K562 (cell line): ENCODE results near the gene CLCNKA. TPM values are rescaled to one million over a fixed set of nuclear protein-coding genes. Genes with fewer than 3 reads are reported as not detected.

Experiments
- CTCF ChIP-seq, 3 experiments: IDR thresholded peaks in 2 of 3; conservative IDR thresholded peaks in 1 of 3; 2 replicates each; pipeline ENCODE4 v1.5.1; 2011 to 2012; ENCODE audit warnings: low read length in 3 of 3, mild to moderate bottlenecking in 3 of 3, control low read depth in 2 of 3, improper control_type of control experiment in 1 of 3, inconsistent platforms in 1 of 3, low read depth in 1 of 3, mixed read lengths in 1 of 3, moderate library complexity in 1 of 3; ENCODE audit not compliant: insufficient read depth in 2 of 3
- E2F6 ChIP-seq, 2 experiments: IDR thresholded peaks; 2 replicates each; pipeline ENCODE4 v1.6.1; 2011; ENCODE audit warnings: borderline replicate concordance in 1 of 2, control low read depth in 1 of 2, low read depth in 1 of 2, low read length in 1 of 2, mild to moderate bottlenecking in 1 of 2, mixed read lengths in 1 of 2, moderate library complexity in 1 of 2; ENCODE audit not compliant: insufficient read depth in 1 of 2, insufficient read length in 1 of 2, poor library complexity in 1 of 2, severe bottlenecking in 1 of 2; ENCODE audit errors: extremely low read depth in 1 of 2
- HES1 ChIP-seq: fragments of 450-650 bp; IDR thresholded peaks from 2 replicates; pipeline ENCODE4 v1.6.1; 2016; ENCODE audit warnings: low read depth, mild to moderate bottlenecking, moderate library complexity
- MYC ChIP-seq, 2 experiments: fragments of 250-450 bp in 1 of 2; sonication (Bioruptor Pico) in 1 of 2; IDR thresholded peaks; 2 replicates each; pipeline versions ENCODE4 v1.5.1 to v1.6.1; 2012 to 2021; ENCODE audit warnings: low read depth in 2 of 2, borderline replicate concordance in 1 of 2, improper control_type of control experiment in 1 of 2, low read length in 1 of 2, mild to moderate bottlenecking in 1 of 2, moderate library complexity in 1 of 2
- MYNN ChIP-seq, 2 experiments: sonication (generic); formaldehyde crosslinking in 1 of 2; IDR thresholded peaks; 2 replicates each; pipeline versions ENCODE4 v1.5.0 to v1.6.1; 2016 to 2020; ENCODE audit warnings: antibody characterized with exemption in 1 of 2, missing genetic modification reagents in 1 of 2
- PBX2 ChIP-seq, 2 experiments: IDR thresholded peaks in 1 of 2; conservative IDR thresholded peaks in 1 of 2; 2 replicates each; pipeline ENCODE4 v1.6.1; 2016; ENCODE audit warnings: low read depth in 2 of 2, mild to moderate bottlenecking in 1 of 2, missing compliant biosample characterization in 1 of 2, missing genetic modification characterization in 1 of 2, moderate library complexity in 1 of 2
- PCBP2 ChIP-seq: fragments of 200-400 bp; formaldehyde crosslinking; IDR thresholded peaks from 2 replicates; pipeline ENCODE4 v1.6.1; 2018; ENCODE audit warnings: low read length, low read depth, mild to moderate bottlenecking, moderate library complexity; ENCODE audit not compliant: poor library complexity, severe bottlenecking
- PHF21A ChIP-seq: fragments of 450-650 bp; IDR thresholded peaks from 2 replicates; pipeline ENCODE4 v1.6.1; 2017; ENCODE audit warnings: low read depth, borderline replicate concordance
- RBM34 ChIP-seq: fragments of 200-400 bp; formaldehyde crosslinking; IDR thresholded peaks from 2 replicates; pipeline ENCODE4 v1.6.1; 2018; ENCODE audit warnings: low read length, borderline replicate concordance; ENCODE audit not compliant: insufficient read depth
- VEZF1 ChIP-seq: fragments of 200-800 bp; sonication (Bioruptor generic); IDR thresholded peaks from 2 replicates; pipeline ENCODE4 v1.6.1; 2017; ENCODE audit warnings: missing genetic modification characterization, missing compliant biosample characterization
- ZBTB33 ChIP-seq: sonication (generic); formaldehyde crosslinking; IDR thresholded peaks from 2 replicates; pipeline ENCODE4 v1.8.1; 2023; ENCODE audit warnings: mild to moderate bottlenecking, missing genetic modification reagents
- ZFX ChIP-seq: sonication (generic); formaldehyde crosslinking; IDR thresholded peaks from 2 replicates; pipeline ENCODE4 v1.8.0; 2022; ENCODE audit warnings: mild to moderate bottlenecking, missing genetic modification reagents, moderate library complexity
- polyA plus RNA-seq, 8 experiments: library from polyadenylated mRNA; depleted of rRNA in 4 of 8; stranded (reverse) in 5 of 8; unstranded in 3 of 8; fragments of >200 nt; fragmentation: Nextera tagmentation in 2 of 8; fragmentation: Illumina TruSeq in 1 of 8; extraction: Ambion mirVana in 2 of 8; extraction: Trizol in 1 of 8; gene quantifications; 2 replicates each; pipeline versions ENCODE4 v1.2.1 to v1.2.3, GENCODE V29; 2011 to 2014; ENCODE audit warnings: inconsistent platforms in 1 of 8, missing spikeins in 1 of 8
- total RNA-seq, 7 experiments: library from RNA; depleted of rRNA in 6 of 7; stranded (reverse); fragments of >200 nt in 6 of 7; fragmentation: Illumina TruSeq in 2 of 7; extraction: Trizol in 2 of 7; gene quantifications; 2 replicates each; pipeline versions ENCODE4 v1.2.1 to v1.2.3, GENCODE V29; 2011 to 2021; ENCODE audit warnings: low replicate concordance in 1 of 7

The CLCNKA gene
- total and polyA plus RNA-seq, 9 of the 15 experiments (the other 6 are each of a cell fraction or from before 2014, with no cell fraction given), result 0.03 to 0.37 (median 0.10) TPM; not detected in 3

GRCh38 chr1:16017461-16018303, 4.2 kb upstream of the CLCNKA start, which contains the start of gene HSPB7 (continued):
- 0 out of 2 replicates have a peak, but pooled peaks have one; percentile 18 for TF ChIP-seq MYC (IDR thresholded peaks at IDR 0.05; ENCODE audit: low read depth, low read length)
- no peak for TF ChIP-seq MYC (CRISPR knock-in tag; IDR thresholded peaks at IDR 0.05; ENCODE audit: borderline replicate concordance, low read depth)
- TF ChIP-seq MYNN (IDR thresholded peaks at IDR 0.05), result no peak
- TF ChIP-seq MYNN (CRISPR knock-in tag; IDR thresholded peaks at IDR 0.05), result no peak
- TF ChIP-seq PBX2 (CRISPR knock-in tag; IDR thresholded peaks at IDR 0.05; ENCODE audit: low read depth), result no peak
- TF ChIP-seq PBX2 (tag; conservative IDR thresholded peaks at IDR 0.05; ENCODE audit: low read depth), result no peak
- TF ChIP-seq CTCF (IDR thresholded peaks at IDR 0.05 in 2 of 3, conservative IDR thresholded peaks at IDR 0.05 in 1 of 3; ENCODE audit: insufficient read depth in 2 of 3, low read depth in 1 of 3, low read length in 3 of 3), result peak; percentile 39 to 54 (median 48); a peak in 4 of 6 replicates
- peak in 1 of 2 experiments; percentile 59 for TF ChIP-seq E2F6 (IDR thresholded peaks at IDR 0.05; ENCODE audit: borderline replicate concordance in 1 of 2, extremely low read depth in 1 of 2, insufficient read depth in 1 of 2, insufficient read length in 1 of 2, low read depth in 1 of 2, low read length in 1 of 2, poor library complexity in 1 of 2, severe bottlenecking in 1 of 2)
- TF ChIP-seq RBM34, result no peak
- TF ChIP-seq VEZF1, result peak; percentile 49
- TF ChIP-seq HES1, result no peak
- peak; percentile 31; the same call in 1 of the 2 replicates for TF ChIP-seq PHF21A
- no peak for TF ChIP-seq PCBP2
- peak; percentile 96 for TF ChIP-seq ZBTB33 (CRISPR knock-in tag)
- TF ChIP-seq ZFX (CRISPR knock-in tag), result peak; percentile 76
